Tibial artery (tissue), 4 donors: Measurements from ENCODE around the gene TCF4.

Experiments used
- DNase-seq, 2 donors: peaks; one replicate each; pipeline ENCODE4 v3.0.0-alpha.2; 2019
- H3K27ac ChIP-seq, 2 donors: fragments of 200-600 bp; sonication (generic) in 1 of 2; 1 replicate in 1 of 2; 2 replicates in 1 of 2; pipeline ENCODE4 v1.5.1; 2018 to 2019; ENCODE audit warnings: mild to moderate bottlenecking in 1 of 2
- H3K27me3 ChIP-seq, 2 donors: fragments of 200-600 bp; sonication (generic) in 1 of 2; one replicate each; pipeline versions ENCODE4 v1.5.1 to v1.6.0; 2016 to 2019
- H3K36me3 ChIP-seq, 3 donors: fragments of 200-600 bp; sonication (generic) in 2 of 3; one replicate each; pipeline ENCODE4 v1.5.1; 2016 to 2019; ENCODE audit warnings: mild to moderate bottlenecking in 2 of 3
- H3K4me1 ChIP-seq, 4 donors: fragments of 200-600 bp; sonication (generic) in 2 of 4; 1 replicate in 3 of 4; 2 replicates in 1 of 4; pipeline ENCODE4 v1.5.1; 2016 to 2019
- H3K4me3 ChIP-seq, 2 donors: fragments of 200-600 bp; sonication (generic) in 1 of 2; 1 replicate in 1 of 2; 2 replicates in 1 of 2; pipeline ENCODE4 v1.5.1; 2018 to 2019; ENCODE audit warnings: mild to moderate bottlenecking in 2 of 2
- H3K9me3 ChIP-seq, 3 donors: fragments of 200-600 bp; sonication (generic) in 1 of 3; one replicate each; pipeline ENCODE4 v1.5.1; 2016 to 2019
- CTCF ChIP-seq, 2 experiments: fragments of 200-600 bp in 1 of 2; fragments of 450-650 bp in 1 of 2; IDR thresholded peaks; one replicate each; pipeline ENCODE4 v1.5.1; 2017 to 2019; ENCODE audit warnings: antibody characterized with exemption in 2 of 2, mild to moderate bottlenecking in 1 of 2, moderate library complexity in 1 of 2
- intact Hi-C: fragments of 100-400 bp; cut with DNase I; formaldehyde crosslinking; loops from one replicate; pipeline ENCODE4 v1.15.0; 2023; ENCODE audit warnings: low total_unique reads

The TCF4 gene

GRCh38 chr18:55440988-55441387, 147.0 kb downstream of the TCF4 start:
- H3K27ac ChIP-seq = no peak overlapping the region
- no peaks in the 10 kb centered on the region for H3K27me3 ChIP-seq
- no peak overlapping the region for H3K4me3 ChIP-seq
- TF ChIP-seq CTCF (IDR thresholded peaks at IDR 0.05) = no peak
- DNase-seq = no peak
- H3K36me3 ChIP-seq = no peaks in the 10 kb centered on the region
- H3K4me1 ChIP-seq = peaks cover 0 to 7% (median 0%) of the 10 kb centered on the region in 4 donors
- intact Hi-C loops = no loop called here
- no peaks in the 10 kb centered on the region for H3K9me3 ChIP-seq

DNA sequence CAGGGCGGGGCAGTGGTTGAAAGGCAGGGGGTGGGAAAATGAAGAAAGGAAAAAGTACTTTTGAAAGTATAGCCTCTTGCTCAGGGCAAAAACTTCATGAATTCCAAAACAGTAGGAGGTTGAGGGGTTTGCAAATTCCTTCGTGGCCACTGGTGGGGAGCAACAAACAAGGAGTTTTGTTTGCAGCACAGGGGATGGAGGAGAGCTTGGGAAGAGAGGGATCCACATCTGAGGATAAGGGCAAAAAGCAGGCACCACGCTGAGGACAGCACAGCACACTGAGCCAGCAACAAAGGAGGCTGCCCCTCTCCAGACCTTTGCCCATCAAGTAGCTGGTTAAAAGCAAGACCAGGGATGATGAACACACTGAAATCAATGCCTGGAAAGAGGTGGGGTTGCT, 148.9 kb downstream of the TCF4 start:
- H3K9me3 ChIP-seq = no peaks in the 10 kb centered on the region
- DNase-seq = no peak
- H3K4me1 ChIP-seq = peaks cover 0 to under 1% (median 0%) of the 10 kb centered on the region in 4 donors
- TF ChIP-seq CTCF (IDR thresholded peaks at IDR 0.05) = no peak
- H3K4me3 ChIP-seq = no peak overlapping the region
- H3K27me3 ChIP-seq = no peaks in the 10 kb centered on the region
- intact Hi-C loops = no loop called here
- no peaks in the 10 kb centered on the region for H3K36me3 ChIP-seq
- H3K27ac ChIP-seq = no peak overlapping the region

DNA sequence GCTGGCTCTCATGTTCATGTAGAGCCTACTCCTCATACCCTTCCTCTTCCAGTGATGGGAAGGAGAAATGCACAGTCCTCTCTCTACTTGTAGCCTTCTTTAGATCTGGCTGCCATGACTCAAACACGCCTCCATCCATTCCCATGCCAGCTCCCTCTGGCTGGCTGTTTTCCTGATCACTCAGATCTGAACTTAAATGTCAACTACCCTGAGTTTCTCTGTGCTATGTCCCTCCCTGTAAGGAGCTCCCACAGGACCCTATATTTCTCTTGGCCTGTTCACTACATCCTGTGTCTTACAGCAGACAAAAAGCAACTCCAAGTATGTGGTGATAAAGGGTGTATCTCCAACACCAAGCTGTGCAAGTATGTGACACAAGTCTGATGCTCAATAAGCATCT, 152.4 kb downstream of the TCF4 start:
- TF ChIP-seq CTCF (IDR thresholded peaks at IDR 0.05) = no peak
- Histone ChIP-seq H3K4me3 (no peak overlapping the region), H3K27ac (no peak overlapping the region), H3K9me3 (no peaks in the 10 kb centered on the region), H3K27me3 (no peaks in the 10 kb centered on the region), H3K36me3 (no peaks in the 10 kb centered on the region), H3K4me1 (no peaks in the 10 kb centered on the region)
- intact Hi-C loops = no loop called here
- no peak for DNase-seq

GRCh38 chr18:55433648-55434047, 154.3 kb downstream of the TCF4 start:
- Histone ChIP-seq H3K27me3 (no peaks in the 10 kb centered on the region), H3K4me1 (no peaks in the 10 kb centered on the region), H3K36me3 (no peaks in the 10 kb centered on the region), H3K9me3 (no peaks in the 10 kb centered on the region), H3K27ac (no peak overlapping the region), H3K4me3 (no peak overlapping the region)
- no peak for DNase-seq
- TF ChIP-seq CTCF (IDR thresholded peaks at IDR 0.05) = no peak
- intact Hi-C loops = no loop called here

GRCh38 chr18:55433140-55433539, 154.9 kb downstream of the TCF4 start:
- intact Hi-C loops = no loop called here
- Histone ChIP-seq H3K4me3 (no peak overlapping the region), H3K36me3 (no peaks in the 10 kb centered on the region), H3K27me3 (no peaks in the 10 kb centered on the region), H3K4me1 (no peaks in the 10 kb centered on the region), H3K9me3 (no peaks in the 10 kb centered on the region), H3K27ac (no peak overlapping the region)
- DNase-seq = no peak
- TF ChIP-seq CTCF (IDR thresholded peaks at IDR 0.05) = no peak
